Measurements from ENCODE around the gene LMTK3.
A peak's percentile ranks its signal among the peaks of the same experiment; 100 is the strongest.

LMTK3 gene

GRCh38 chr19:48502350-48503018, 9.2 kb downstream of the LMTK3 start:
- Histone ChIP-seq H3K79me1 (ENCODE audit: low read length) (peaks cover 9% of the 10 kb centered on the region), H3K4me1 (ENCODE audit: control insufficient read depth in 1 of 2, insufficient read depth in 2 of 2, low read length in 2 of 2) (peaks cover 9 to 15% of the 10 kb centered on the region in 2 experiments), H2AFZ (ENCODE audit: insufficient read depth, low read length, poor library complexity) (no peak overlapping the region), H4K12ac (ENCODE audit: low read depth, low read length) (no peak overlapping the region), H3K27me3 (ENCODE audit: insufficient read depth, low read length) (no peaks in the 10 kb centered on the region), H3K14ac (ENCODE audit: low read length) (peak overlapping the region; percentile 12), H2BK5ac (ENCODE audit: low read depth, low read length, poor library complexity) (no peak overlapping the region), H4K8ac (ENCODE audit: low read depth, low read length) (no peak overlapping the region), H3K4ac (ENCODE audit: low read depth, low read length) (no peak overlapping the region), H3K79me2 (ENCODE audit: control insufficient read depth, insufficient read depth, low read length, poor library complexity) (peaks cover 2% of the 10 kb centered on the region), H3K36me3 (ENCODE audit: control insufficient read depth in 1 of 2, insufficient read depth in 2 of 2, low read length in 2 of 2) (peaks cover 0 to 1% of the 10 kb centered on the region in 2 experiments), H3K4me3 (ENCODE audit: low read depth, low read length) (no peak overlapping the region), H4K91ac (ENCODE audit: low read depth, low read length) (peak overlapping the region; percentile 0), H2BK120ac (ENCODE audit: insufficient read depth, low read length, poor library complexity) (peak overlapping the region; percentile 21), H2BK12ac (ENCODE audit: low read length) (no peak overlapping the region), H2AK5ac (ENCODE audit: low read length) (peak overlapping the region; percentile 44), H3K27ac (ENCODE audit: low read depth, low read length) (no peak overlapping the region), H3K4me2 (ENCODE audit: low read length) (peak overlapping the region; percentile 74), H3K9me3 (ENCODE audit: insufficient read depth, low read depth, low read length) (peaks cover 1% of the 10 kb centered on the region), H3K23ac (ENCODE audit: low read length) (no peak overlapping the region), H3K18ac (ENCODE audit: low read length) (no peak overlapping the region), H3K9ac (ENCODE audit: low read length) (no peak overlapping the region)
- peak; percentile 95 to 97 for DNase-seq
- no CpG with 5 or more reads among the region's 27 CpGs for WGBS (ENCODE audit: extremely low coverage, insufficient coverage, insufficient read length)

DNA sequence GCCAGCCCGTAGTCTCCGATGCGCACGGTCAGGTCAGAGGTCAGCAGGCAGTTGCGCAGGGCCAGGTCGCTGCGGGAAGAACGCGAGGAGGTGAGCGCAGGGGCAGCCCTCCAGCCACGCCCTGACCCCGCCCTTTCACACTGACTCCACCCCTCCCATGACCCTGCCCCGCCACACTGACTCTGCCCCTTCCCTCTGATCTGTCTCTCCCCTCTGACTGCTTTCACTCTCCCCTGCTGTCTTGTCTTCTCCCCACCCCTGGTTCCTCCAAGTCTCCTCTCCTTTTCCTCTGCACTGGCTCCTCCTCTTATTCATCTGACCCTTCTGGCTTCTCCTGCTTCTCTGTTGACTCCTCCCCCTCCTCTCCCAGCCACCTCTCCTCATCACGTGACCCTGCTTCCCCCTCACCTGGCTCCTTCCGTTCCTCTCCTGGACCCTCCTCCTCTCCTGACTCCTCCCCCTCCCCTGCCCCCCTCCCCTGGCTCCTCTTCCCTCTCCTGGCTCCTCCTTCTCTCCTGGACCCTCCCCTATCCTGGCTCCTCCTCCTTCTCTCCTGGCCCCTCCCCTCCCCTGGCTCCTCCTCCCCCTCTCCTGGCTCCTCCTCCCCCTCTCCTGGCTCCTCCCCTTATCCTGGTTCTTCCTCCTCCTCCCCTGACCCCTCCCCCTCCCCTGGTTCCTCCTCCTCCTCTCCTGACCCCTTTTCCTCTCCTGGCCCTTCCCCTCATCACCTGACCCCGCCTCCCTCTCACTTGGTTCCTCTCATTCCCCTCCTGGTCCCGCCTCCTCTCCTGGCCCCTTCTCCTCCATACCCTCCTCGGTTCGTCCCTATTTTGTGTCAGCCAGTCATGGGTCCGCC, 9.9 kb downstream of the LMTK3 start:
- Histone ChIP-seq H4K12ac (ENCODE audit: low read depth, low read length) (peak overlapping the region; percentile 43), H2BK120ac (ENCODE audit: insufficient read depth, low read length, poor library complexity) (no peak overlapping the region), H3K27me3 (ENCODE audit: insufficient read depth, low read length) (no peaks in the 10 kb centered on the region), H4K91ac (ENCODE audit: low read depth, low read length) (peak overlapping the region; percentile 76), H3K14ac (ENCODE audit: low read length) (peak overlapping the region; percentile 45), H4K8ac (ENCODE audit: low read depth, low read length) (peak overlapping the region; percentile 63), H3K79me1 (ENCODE audit: low read length) (peaks cover 9% of the 10 kb centered on the region), H3K18ac (ENCODE audit: low read length) (peak overlapping the region; percentile 31), H3K9ac (ENCODE audit: low read length) (no peak overlapping the region), H3K9me3 (ENCODE audit: insufficient read depth, low read depth, low read length) (peaks cover 1% of the 10 kb centered on the region), H3K27ac (ENCODE audit: low read depth, low read length) (peak overlapping the region; percentile 57), H3K36me3 (ENCODE audit: control insufficient read depth in 1 of 2, insufficient read depth in 2 of 2, low read length in 2 of 2) (peaks cover 0 to 1% of the 10 kb centered on the region in 2 experiments), H3K79me2 (ENCODE audit: control insufficient read depth, insufficient read depth, low read length, poor library complexity) (peaks cover 2% of the 10 kb centered on the region), H2AFZ (ENCODE audit: insufficient read depth, low read length, poor library complexity) (peak overlapping the region; percentile 21), H3K4me3 (ENCODE audit: low read depth, low read length) (peak overlapping the region; percentile 58), H2AK5ac (ENCODE audit: low read length) (peak overlapping the region; percentile 22), H2BK12ac (ENCODE audit: low read length) (no peak overlapping the region), H2BK5ac (ENCODE audit: low read depth, low read length, poor library complexity) (peak overlapping the region; percentile 1), H3K4me2 (ENCODE audit: low read length) (peak overlapping the region; percentile 74), H3K4me1 (ENCODE audit: control insufficient read depth in 1 of 2, insufficient read depth in 2 of 2, low read length in 2 of 2) (peaks cover 12 to 19% of the 10 kb centered on the region in 2 experiments), H3K4ac (ENCODE audit: low read depth, low read length) (no peak overlapping the region), H3K23ac (ENCODE audit: low read length) (no peak overlapping the region)
- DNase-seq, result peak; percentile 88 to 92
- WGBS (ENCODE audit: extremely low coverage, insufficient coverage, insufficient read length), result no CpG with 5 or more reads among the region's 20 CpGs

DNA sequence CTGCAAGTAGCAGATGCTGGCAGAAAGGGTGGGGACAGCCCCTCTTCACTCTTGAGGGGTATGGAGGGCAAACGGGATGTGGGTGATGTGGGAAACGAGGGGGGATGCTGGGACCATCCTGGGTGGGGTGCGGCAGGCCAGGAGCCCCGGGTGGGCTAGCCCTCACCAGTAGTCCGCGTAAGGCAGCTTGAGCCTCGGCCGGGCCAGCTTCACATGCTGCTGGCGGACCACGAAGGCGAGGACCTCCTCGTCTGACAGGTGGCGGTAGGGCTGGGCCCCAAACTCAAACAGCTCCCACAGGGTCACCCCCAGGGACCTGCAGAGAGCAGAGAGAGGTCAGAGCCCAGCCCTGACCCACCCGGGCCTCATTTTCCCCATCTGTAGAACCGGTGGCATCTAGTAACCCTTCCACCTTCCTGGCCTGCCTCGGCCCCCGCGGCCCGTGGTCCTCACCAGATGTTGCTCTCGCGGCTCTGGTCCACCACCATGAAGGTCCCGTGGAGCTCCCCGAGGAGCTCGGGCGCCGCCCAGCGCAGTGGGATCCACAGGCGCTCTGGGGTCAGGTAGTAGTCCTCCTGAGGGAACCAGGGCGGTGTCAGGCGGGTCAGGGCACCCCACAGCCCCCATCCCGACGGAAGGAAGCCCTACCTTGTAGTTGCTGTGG, 10.7 kb downstream of the LMTK3 start:
- Histone ChIP-seq H3K4me2 (ENCODE audit: low read length) (peak overlapping the region; percentile 61), H3K79me1 (ENCODE audit: low read length) (peaks cover 9% of the 10 kb centered on the region), H4K12ac (ENCODE audit: low read depth, low read length) (peak overlapping the region; percentile 43), H4K91ac (ENCODE audit: low read depth, low read length) (peak overlapping the region; percentile 76), H3K4ac (ENCODE audit: low read depth, low read length) (peak overlapping the region; percentile 33), H2BK12ac (ENCODE audit: low read length) (peak overlapping the region; percentile 19), H3K79me2 (ENCODE audit: control insufficient read depth, insufficient read depth, low read length, poor library complexity) (peaks cover 2% of the 10 kb centered on the region), H3K27me3 (ENCODE audit: insufficient read depth, low read length) (no peaks in the 10 kb centered on the region), H3K23ac (ENCODE audit: low read length) (no peak overlapping the region), H3K36me3 (ENCODE audit: control insufficient read depth in 1 of 2, insufficient read depth in 2 of 2, low read length in 2 of 2) (peaks cover 0 to 1% of the 10 kb centered on the region in 2 experiments), H2AFZ (ENCODE audit: insufficient read depth, low read length, poor library complexity) (peak overlapping the region; percentile 21), H3K4me1 (ENCODE audit: control insufficient read depth in 1 of 2, insufficient read depth in 2 of 2, low read length in 2 of 2) (peaks cover 12 to 19% of the 10 kb centered on the region in 2 experiments), H2AK5ac (ENCODE audit: low read length) (peak overlapping the region; percentile 22), H3K9ac (ENCODE audit: low read length) (no peak overlapping the region), H4K8ac (ENCODE audit: low read depth, low read length) (peak overlapping the region; percentile 63), H3K9me3 (ENCODE audit: insufficient read depth, low read depth, low read length) (no peaks in the 10 kb centered on the region), H3K27ac (ENCODE audit: low read depth, low read length) (peak overlapping the region; percentile 57), H3K4me3 (ENCODE audit: low read depth, low read length) (peak overlapping the region; percentile 58), H2BK5ac (ENCODE audit: low read depth, low read length, poor library complexity) (peak overlapping the region; percentile 28), H3K18ac (ENCODE audit: low read length) (peak overlapping the region; percentile 31), H2BK120ac (ENCODE audit: insufficient read depth, low read length, poor library complexity) (peak overlapping the region; percentile 41), H3K14ac (ENCODE audit: low read length) (peak overlapping the region; percentile 45)
- no peak for DNase-seq
- no CpG with 5 or more reads among the region's 32 CpGs for WGBS (ENCODE audit: extremely low coverage, insufficient coverage, insufficient read length)

All from trophoblast cell (in vitro differentiated cells and primary cell).